ENCODE results near the gene PLCH1.

Gene PLCH1

GRCh38 chr3:155360281-155360680 lies 384.6 kb downstream of the PLCH1 start:
- no peak overlapping the region for H3K4me3 ChIP-seq (ENCODE audit: low read depth, low read length)
- no peak for TF ChIP-seq CTCF (IDR thresholded peaks at IDR 0.05; ENCODE audit: borderline replicate concordance, insufficient read depth, low read depth, low read length)

GRCh38 chr3:155356594-155357370 lies 388.1 kb downstream of the PLCH1 start:
- TF ChIP-seq CTCF (IDR thresholded peaks at IDR 0.05; ENCODE audit: borderline replicate concordance, insufficient read depth, low read depth, low read length): no peak
- no peak overlapping the region for H3K4me3 ChIP-seq (ENCODE audit: low read depth, low read length)

- no peak for TF ChIP-seq CTCF (IDR thresholded peaks at IDR 0.05; ENCODE audit: borderline replicate concordance, insufficient read depth, low read depth, low read length)
- no peak overlapping the region for H3K4me3 ChIP-seq (ENCODE audit: low read depth, low read length)
Observed at GRCh38 chr3:155354658-155355057, 390.2 kb downstream of the PLCH1 start.

- TF ChIP-seq CTCF (IDR thresholded peaks at IDR 0.05; ENCODE audit: borderline replicate concordance, insufficient read depth, low read depth, low read length): peak; percentile 9; the same call in 1 of the 2 replicates
- H3K4me3 ChIP-seq (ENCODE audit: low read depth, low read length): no peak overlapping the region
Observed at GRCh38 chr3:155352900-155353490, 391.9 kb downstream of the PLCH1 start.

- TF ChIP-seq CTCF (IDR thresholded peaks at IDR 0.05; ENCODE audit: borderline replicate concordance, insufficient read depth, low read depth, low read length): no peak
- H3K4me3 ChIP-seq (ENCODE audit: low read depth, low read length): no peak overlapping the region
Observed at GRCh38 chr3:155350571-155350970, 394.3 kb downstream of the PLCH1 start.

- H3K4me3 ChIP-seq (ENCODE audit: low read depth, low read length): no peak overlapping the region
- TF ChIP-seq CTCF (IDR thresholded peaks at IDR 0.05; ENCODE audit: borderline replicate concordance, insufficient read depth, low read depth, low read length): no peak
Observed at GRCh38 chr3:155347901-155348300, 397.0 kb downstream of the PLCH1 start.

- TF ChIP-seq CTCF (IDR thresholded peaks at IDR 0.05; ENCODE audit: borderline replicate concordance, insufficient read depth, low read depth, low read length): no peak
- no peak overlapping the region for H3K4me3 ChIP-seq (ENCODE audit: low read depth, low read length)
Observed at GRCh38 chr3:155342344-155342743, 402.5 kb downstream of the PLCH1 start.

All from GM12875 (cell line).